ENCODE data around the gene SPACA7. TPM values are rescaled to one million over a fixed set of nuclear protein-coding genes. Genes with fewer than 3 reads are reported as not detected.

Gene SPACA7
- total and polyA plus RNA-seq, 10 of the 15 experiments (the other 5 are each of a cell fraction or from before 2014, with no cell fraction given): not detected

DNA sequence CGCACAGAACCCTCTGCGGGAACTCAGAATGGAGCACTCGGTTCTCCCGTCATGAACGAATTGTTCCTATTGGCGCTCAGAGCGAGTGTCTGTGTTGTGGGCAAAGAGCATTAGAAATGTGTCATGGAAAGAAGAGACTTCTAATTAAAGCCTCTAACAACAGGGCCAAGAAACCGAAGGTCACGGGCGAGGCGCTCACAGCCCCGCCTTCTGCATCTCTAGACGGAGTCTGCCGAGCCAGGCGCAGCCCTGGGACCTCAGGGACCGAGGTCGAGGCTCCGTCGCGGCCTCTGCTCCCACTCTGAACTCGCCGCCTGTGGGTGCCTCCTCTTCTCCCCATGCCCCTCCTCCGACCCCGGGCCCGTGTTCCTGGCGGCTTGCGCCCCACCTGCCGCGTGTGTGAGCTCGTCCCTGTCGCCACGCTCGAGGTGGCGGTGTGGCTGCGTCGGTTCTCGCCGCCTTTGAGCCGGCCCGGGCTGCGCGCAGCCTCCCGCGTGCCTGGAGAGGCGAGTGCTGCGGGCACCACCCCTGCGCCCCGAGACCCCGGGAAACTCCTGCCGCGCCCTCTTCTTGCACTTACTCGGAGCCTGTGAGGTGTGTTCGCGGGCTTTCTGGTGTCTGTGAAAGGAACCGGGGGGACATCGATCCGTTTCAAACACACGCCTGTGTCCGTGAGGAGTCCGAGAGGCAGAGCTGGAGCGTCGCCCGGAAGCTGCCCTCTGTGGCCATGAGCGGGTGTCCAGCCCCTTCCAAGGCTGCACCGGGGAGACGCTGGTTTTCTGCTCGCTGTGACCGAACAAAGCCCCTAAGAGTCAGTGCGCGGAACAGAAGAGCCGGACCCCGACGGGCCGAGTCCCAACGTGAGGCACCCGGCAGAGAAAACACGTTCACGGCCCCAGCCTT, 45.4 kb upstream of the SPACA7 start:
- SMC1A ChIA-PET (ENCODE audit: uncharacterized antibody, unreplicated experiment): no interaction called here
- Histone ChIP-seq H3K4me1 (ENCODE audit: control insufficient read depth, insufficient read depth, low read length) (no peaks in the 10 kb centered on the region), H3K79me2 (ENCODE audit: control insufficient read depth, insufficient read depth, low read length) (no peaks in the 10 kb centered on the region), H3K9me3 (replicated peaks; ENCODE audit: control insufficient read depth, insufficient read depth, low read length) (no peaks in the 10 kb centered on the region; the same call in 2 of the 3 replicates), H3K27ac (ENCODE audit: control insufficient read depth, insufficient read depth) (no peak overlapping the region), H4K20me1 (ENCODE audit: control insufficient read depth, insufficient read depth) (no peaks in the 10 kb centered on the region), H3K27me3 (replicated peaks in 1 of 2; ENCODE audit: control insufficient read depth in 2 of 2, insufficient read depth in 2 of 2, low read length in 1 of 2) (no peaks in the 10 kb centered on the region), H3K4me3 (no peak overlapping the region), H3K36me3 (ENCODE audit: control insufficient read depth in 2 of 2, insufficient read depth in 2 of 2, low read length in 1 of 2) (no peaks in the 10 kb centered on the region), H3K4me2 (ENCODE audit: control insufficient read depth, insufficient read depth) (no peak overlapping the region), H3K9ac (ENCODE audit: control insufficient read depth, insufficient read depth, low read length) (no peak overlapping the region), H2AFZ (ENCODE audit: control insufficient read depth, low read depth, low read length) (no peak overlapping the region)
- CTCF ChIA-PET: no interaction called here
- in situ Hi-C loops (cut with MboI): no loop called here
- 77% methylated on average over 71 of the region's 78 CpGs for WGBS (ENCODE audit: insufficient coverage, insufficient replicate concordance, low lambda C conversion rate, missing lambda C conversion rate)
- no TSS peak for BruUV-seq (replicated peaks)
- DNase-seq (ENCODE audit: low read depth, low spot score) (no peak), ATAC-seq (no peak), FAIRE-seq (no peak)
- POLR2A ChIA-PET: no interaction called here
- intact Hi-C loops (cut with micrococcal nuclease; ENCODE audit: unreplicated experiment): no loop called here
- RAD21 ChIA-PET (ENCODE audit: unreplicated experiment): no interaction called here
- TF ChIP-seq ATF3 (IDR thresholded peaks at IDR 0.05; ENCODE audit: borderline replicate concordance, extremely low read depth, low read depth, low read length) (no peak), E4F1 (IDR thresholded peaks at IDR 0.05; ENCODE audit: borderline replicate concordance, partially characterized antibody) (no peak), POLR2AphosphoS5 (IDR thresholded peaks at IDR 0.05; ENCODE audit: low read length) (no peak), ZNF24 (IDR thresholded peaks at IDR 0.05) (no peak), PBX3 (IDR thresholded peaks at IDR 0.05; ENCODE audit: insufficient replicate concordance, low read depth, low read length) (no peak), SIX5 (IDR thresholded peaks at IDR 0.05; ENCODE audit: low read depth, low read length, severe bottlenecking) (no peak), NKRF (conservative IDR thresholded peaks at IDR 0.05) (no peak), CEBPZ (IDR thresholded peaks at IDR 0.05; ENCODE audit: low read depth, low read length) (no peak), SIN3A (IDR thresholded peaks at IDR 0.05; ENCODE audit: low read depth, low read length) (no peak)
- TF ChIP-seq, protein P1, sequence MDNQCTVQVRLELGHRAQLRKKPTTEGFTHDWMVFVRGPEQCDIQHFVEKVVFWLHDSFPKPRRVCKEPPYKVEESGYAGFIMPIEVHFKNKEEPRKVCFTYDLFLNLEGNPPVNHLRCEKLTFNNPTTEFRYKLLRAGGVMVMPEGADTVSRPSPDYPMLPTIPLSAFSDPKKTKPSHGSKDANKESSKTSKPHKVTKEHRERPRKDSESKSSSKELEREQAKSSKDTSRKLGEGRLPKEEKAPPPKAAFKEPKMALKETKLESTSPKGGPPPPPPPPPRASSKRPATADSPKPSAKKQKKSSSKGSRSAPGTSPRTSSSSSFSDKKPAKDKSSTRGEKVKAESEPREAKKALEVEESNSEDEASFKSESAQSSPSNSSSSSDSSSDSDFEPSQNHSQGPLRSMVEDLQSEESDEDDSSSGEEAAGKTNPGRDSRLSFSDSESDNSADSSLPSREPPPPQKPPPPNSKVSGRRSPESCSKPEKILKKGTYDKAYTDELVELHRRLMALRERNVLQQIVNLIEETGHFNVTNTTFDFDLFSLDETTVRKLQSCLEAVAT (IDR thresholded peaks at IDR 0.05): no peak
